CD1c-positive myeloid dendritic cell (primary cell): Measurements from ENCODE around the gene C4orf51.
A peak's percentile ranks its signal among the peaks of the same experiment; 100 is the strongest.

Experiments used
- DNase-seq: peaks from one replicate; pipeline ENCODE4 v3.0.0-alpha.2; 2016; ENCODE audit errors: extremely low spot score

The C4orf51 gene

DNA sequence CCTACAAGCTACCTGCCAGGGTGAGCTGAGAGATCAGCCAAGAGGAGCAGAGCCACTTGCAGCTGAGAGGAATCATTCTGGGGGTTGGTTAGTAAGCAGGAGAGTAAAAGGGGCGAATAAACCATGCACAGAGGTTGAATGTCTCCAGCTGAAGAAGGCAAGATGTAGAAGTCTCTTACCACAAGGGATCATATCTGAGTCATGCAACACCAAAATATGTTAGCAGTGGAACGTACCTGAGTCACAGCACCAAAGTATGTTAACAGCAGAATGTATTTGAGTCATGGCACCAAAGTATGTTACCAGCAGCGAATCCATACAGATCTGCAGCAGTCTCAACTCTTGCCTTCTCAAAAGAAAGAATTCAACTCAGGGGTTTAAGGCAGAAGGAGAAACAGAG lies 29.9 kb downstream of the C4orf51 start:
- DNase-seq: no peak

DNA sequence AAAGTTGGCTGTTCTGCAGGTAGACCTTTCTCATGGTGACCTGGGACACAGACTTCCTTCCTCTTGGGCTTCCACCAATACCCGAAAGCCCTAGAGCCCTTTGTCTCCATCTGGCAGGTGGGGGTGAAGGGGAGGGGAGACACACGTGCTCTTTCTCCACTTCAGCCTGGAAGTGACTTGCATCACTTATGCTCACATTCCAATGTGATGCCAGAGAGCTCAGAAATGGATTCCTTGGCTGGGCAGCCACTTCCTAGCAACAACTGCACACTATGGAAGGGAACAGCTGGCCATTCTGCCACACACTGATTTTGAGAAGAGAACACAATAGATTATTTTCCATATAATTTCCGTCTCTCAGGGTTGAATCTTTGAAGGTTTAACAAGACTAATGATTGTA lies 36.3 kb downstream of the C4orf51 start:
- no peak for DNase-seq

DNA sequence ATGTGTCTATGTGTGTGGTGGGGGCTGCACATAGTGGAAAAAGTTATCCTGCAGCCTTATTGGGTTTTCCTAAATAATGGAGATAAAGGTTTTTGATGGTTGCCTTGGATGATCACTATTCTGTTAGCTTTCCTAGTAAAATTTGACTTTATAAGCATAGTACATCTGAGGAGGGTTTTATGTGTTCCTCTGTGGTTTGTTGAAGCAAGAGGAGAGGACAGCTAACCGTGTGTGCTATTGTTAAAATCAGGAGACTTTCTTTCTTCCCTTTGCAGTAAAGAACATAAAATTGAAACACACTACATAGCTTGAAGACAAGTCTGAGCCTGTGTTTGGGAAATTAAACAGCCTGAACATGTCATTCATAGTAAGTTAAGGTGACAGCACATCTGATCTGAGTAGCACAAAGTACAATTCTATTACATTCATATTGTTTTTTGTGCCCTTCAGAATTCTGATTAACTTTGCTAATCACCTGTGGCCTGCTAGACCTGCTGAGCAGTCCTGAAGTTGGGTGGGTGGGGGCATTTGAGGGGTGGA lies 36.8 kb downstream of the C4orf51 start:
- DNase-seq: no peak

DNA sequence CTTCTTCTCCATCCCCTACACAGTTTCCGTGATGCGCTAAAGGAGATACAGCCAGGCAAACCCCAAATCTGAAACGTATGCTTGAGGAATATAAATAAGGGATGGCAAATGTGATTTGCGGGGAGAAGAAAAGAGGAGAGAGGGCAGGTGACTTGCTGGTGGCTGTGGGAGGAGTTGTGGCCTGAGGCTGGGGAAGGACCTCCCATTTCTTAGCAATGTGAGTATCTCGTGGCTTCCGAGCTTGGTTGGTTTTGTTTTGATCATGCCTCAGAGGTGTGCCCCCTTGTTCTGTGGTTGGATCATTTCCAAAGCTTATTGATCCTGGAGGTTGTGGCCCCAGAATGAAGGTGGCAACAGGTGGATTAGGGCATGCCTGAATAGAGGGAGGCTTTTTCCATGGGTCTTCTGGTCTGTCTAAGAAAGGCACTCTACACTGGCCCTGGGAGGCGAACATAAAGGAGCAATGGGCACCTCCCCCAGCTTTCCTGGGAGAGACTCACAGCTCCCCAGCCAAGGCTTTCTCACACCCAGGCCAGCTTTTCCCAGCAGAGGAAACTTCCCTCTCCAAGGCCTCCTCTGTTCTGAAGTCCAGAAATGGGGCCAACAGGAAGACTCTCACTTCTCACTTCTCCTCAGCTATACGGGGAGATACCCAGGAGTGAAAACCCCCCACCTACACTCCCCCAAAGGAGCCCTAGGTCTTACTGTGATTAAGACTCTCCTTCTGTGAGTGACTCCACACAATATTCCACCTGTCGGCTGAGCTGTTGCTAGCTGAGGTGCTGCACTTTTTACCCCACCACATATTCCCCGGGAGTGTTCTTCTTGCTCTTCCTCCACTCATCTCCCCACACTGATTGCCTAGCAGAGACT lies 40.0 kb downstream of the C4orf51 start:
- DNase-seq: peak; percentile 9

DNA sequence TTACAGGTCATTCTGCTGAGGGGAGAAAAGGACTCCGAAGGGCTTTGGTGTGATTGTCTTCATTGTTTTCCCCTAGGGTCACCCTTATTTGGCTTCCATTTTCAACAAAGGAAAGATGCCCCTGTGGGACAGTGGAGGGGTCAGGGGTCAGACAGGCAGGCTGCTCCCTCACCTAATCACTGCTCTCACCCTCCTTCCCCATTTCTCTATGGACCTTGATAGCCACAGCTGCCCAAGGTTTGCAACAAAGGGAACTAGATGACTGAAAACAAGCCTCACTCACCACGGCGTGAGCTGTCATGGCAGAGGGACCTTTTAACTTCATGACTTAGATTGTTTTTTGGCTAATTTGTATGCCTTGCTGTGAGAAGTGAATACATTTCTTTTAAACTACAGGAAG lies 40.7 kb downstream of the C4orf51 start:
- DNase-seq: peak; percentile 5

DNA sequence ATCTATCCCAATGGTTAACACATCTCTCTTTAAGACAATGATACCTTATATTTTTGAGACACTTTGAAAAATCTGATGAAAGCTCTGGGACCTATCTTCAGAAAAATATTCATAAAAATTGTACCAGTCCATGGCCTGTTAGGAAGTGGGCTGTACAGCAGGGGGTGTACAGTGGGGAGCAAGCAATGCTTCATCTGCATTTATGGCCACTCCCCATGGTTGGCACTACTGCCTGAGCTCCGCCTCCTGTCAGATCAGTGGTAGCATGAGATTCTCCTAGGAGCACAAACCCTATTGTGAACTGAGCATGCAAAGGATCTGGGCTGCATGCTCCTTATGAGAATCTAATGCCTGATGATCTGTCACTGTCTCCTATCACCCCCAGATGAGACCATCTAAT lies 42.6 kb downstream of the C4orf51 start:
- no peak for DNase-seq

DNA sequence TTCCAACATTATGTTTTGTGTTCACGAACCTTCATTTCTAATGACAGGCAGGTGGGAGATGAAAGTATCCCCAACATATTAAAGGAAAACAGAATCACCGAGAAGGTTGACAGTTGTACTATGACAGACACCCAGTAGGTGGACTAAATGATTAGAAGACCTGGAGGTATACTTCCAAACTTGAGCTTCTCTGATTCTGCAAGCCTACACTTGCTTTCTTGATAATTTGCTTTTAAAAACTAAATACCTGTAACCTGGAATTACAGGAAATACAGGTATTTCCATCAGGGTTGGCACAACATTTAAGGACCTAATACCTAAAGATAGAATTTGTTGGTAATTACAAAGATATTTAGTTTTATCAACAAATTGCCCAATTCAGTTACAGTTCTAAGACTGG lies 43.4 kb downstream of the C4orf51 start:
- DNase-seq: no peak

DNA sequence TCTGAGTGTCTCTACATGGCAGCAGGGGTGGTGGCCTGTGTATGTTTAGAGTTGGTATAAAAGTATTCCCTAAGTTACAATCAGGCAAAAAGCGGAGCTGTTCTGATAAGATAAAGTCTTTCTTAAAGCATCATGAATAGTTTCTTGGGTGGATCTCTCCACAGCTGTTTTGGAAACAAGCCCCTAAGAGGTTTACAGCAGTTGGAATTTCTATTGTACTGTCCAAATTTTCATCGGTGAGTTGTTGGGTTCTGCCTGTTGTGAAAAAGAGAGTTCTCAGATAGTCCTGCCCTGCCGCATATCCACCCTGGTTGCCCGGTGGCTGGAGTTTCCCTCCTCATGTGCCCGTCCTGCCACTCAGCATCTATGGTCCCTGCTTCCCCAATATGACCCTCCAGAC lies 50.1 kb downstream of the C4orf51 start:
- DNase-seq: no peak

DNA sequence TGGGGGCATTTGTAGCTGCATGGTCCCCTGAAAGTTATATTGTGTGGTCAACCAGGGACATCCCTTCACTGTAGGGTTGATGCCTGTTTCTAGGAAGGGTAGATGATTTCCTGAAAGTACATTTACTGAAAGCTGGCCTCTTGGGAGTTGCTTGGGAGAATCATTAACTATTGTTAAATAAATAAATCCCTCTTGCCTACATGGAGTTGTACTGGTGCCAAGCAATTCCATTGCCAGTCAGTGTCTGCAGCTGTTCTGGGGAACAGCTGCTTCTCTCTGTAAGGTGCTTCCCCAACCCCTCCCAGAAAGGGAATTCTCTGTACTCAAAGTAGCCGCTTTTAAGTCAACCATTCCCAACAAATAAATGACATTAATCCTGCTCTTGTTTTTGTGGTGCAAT lies 51.1 kb downstream of the C4orf51 start:
- DNase-seq: no peak

DNA sequence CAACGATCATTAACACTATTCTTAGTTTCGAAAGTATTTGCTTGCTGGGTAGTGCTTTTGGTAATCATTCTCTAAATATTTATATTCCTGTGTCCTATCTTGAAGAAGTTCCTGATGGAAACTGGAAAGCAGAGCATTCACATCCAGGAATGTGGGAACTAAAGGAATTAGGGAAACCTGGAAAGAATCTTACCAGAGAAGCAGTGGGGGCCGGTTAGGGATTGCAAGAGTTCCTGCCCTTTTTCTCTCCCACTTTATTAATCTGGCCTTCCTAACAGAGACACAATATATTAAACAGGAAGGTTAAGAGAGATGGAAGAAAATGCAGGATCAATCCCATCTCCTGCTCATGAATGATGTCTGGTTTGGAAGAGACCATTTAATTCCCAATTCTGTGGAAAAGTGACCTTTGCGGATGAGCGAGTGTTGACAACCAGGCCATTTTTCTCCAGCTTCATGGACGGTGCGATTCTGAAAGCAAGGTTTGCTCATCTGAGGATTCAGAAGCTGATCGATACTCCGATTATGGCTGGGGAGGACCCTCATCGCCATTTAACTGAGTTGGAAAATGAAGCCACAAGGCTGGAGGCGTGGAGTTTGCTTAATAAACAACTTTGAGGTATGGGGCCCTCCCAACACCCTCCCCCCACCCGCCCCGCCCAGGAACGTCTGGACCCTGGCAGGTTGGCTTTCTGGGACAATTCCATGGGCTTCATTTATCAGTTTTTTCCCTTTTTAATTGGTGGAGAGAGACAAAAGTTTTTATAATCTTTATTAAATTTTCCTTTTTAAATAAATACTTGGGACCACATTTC lies 52.3 kb downstream of the C4orf51 start:
- no peak for DNase-seq

DNA sequence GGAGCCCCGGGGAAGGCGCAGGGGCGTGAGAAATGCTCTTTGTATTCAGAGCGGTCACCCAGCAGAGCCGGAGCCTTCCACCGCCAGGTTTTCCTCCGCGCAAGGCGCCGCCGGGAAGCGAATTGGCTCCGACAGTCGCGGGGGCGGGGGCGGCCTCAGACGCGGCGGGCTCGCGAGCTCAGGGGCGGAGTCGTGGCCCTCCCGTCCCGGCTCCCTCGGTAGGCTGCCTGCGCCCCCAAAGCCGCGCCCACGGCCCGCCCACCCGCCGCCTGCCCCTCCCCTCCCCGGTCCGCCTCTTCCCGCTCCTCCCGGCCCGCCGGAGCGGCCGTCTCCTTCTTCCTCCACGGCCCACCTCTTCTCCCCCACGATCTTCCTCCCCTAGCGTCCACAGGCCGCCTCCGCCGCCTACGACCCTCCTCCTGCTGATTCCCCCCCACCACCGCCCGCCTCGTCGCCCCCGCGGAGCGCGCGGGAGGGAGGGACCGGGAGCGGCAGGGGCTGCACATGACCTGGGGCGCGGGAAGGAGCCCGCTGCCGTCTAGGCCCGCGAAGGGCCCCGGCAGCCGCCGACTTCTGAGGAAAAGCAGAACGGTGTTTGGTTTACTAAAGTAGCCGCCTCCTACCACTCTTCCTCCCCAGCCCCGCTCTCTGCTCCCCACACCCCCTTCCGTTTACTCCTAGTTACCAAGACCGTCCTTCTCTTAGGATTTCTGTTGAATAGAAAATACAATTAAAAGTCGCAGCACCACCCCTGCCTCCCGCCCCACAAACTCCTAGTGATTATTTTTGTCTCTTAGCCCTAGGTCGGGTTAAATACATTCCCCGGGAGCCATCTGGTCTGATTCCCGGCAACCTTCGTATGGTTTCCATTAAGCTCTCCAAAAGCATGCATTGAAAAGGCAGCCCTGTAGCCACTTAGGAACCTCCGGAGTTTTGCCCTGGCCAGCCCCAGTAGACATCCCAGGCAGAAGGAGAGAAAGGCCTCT lies 53.2 kb downstream of the C4orf51 start:
- peak; percentile 79 for DNase-seq

DNA sequence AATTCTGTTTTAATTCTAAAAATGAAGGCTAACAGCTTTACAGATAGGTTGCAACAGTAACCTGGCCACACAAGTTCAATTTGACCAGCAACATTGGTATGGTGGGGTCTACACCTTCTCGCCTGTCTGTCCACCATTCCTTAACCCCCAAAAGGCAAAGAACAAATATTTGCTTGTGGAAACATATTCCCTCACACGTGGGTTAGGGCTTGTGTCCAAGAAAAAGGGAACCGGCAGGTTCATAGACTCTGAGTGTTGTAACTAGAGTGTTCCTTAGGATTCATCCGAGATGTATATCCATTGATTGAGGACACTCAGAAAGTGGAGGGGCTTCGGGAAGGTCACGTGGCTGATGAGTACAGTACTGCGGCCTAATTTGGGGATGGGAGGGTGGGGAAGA lies 54.1 kb downstream of the C4orf51 start:
- no peak for DNase-seq

DNA sequence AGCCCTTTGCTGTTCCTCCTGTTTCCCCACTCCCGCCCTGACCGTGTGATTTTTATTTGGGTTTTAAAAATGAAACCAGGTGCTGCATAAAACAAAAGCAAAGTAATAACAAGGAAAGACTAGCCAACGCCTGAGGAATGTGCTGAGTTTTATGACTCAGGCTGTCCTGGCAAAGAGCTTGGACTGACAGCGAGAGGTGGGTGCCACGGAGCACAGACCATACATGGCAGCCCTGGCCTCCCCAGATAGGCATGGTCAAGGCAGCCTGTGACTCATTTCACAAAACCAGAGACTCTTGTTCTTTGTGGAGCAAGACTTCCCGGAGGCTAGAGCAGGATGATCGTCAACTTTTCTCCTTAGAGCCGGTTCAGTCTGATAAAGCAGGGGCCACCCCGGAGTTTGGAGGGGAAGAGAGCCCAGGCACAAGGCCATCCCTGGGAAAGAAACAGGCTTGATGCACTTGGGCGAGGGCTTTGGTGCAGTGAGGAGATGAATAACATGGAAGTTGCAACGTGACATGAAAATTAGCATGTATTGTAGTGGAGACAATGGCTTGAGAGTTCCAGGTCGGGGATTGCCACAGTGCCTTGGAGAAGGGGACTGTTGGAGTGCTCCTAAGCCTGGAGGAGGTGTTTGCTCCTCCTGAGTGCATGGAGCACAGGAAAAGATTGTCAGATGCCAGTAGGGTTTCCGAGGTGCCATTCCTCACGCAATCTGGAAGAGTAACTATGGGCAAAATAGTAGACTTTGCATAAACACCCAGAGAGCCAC lies 54.8 kb downstream of the C4orf51 start:
- no peak for DNase-seq

DNA sequence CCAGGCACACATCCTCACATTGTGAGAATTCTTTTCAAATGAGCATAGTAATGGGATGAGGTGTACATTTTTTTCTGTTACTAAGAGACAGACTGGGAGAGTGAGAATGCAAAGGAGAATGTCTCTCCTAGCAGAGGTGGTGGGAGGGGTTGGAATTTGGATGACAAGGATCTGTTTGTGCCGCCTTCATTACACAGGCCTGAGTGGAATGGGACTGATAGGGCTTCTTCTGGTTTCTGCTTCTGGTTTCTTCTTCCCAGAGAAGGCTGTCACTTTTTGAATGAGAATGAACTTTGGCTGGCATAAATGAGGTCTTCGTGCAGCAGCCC lies 55.4 kb downstream of the C4orf51 start:
- no peak for DNase-seq

DNA sequence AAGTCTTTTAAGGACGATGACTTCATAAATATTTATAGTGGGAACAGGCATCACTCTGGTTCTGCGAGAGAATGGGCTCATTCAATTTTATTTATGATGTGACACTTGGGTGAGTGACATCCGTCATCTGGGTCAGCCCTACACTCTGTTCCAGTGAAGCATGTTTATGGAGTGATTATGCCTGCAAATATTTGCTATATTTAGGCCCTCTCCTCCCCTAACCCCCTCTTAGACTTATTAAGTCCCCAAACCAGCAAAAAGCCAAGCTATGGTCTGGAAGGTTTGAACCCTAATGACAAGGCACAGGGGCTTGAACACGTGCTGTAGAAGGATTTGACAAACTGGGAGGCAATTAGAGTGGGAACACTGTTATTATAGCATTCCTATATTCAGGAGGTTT lies 55.9 kb downstream of the C4orf51 start:
- no peak for DNase-seq

DNA sequence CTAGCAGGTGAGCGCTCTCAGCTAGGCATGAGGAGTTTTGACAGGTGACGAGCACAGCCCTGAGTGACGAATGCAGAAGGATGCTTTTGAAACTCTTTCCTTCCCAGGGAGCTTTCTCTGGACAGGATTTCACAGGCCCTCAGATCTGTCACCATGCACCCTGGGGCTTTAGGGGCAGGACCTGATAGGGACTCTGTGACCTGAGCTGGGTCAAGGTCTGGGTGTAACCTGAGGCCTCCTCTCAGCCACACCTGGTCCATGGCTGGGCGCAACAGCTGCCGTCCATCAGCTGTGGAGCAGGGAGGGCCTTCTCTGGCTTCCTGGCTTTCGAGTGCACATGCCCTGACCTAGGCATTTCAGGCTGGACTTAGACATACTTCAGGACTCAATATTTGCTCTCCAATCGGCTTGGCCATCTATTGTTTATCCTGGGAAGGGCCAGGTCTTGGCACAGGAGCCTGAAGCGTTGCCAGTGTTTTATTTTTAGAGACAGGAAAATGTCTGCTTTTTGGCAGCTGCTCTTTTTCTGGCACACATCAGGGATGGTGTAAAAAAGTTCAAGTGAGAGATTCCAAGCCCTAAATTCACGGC lies 56.4 kb downstream of the C4orf51 start:
- no peak for DNase-seq

DNA sequence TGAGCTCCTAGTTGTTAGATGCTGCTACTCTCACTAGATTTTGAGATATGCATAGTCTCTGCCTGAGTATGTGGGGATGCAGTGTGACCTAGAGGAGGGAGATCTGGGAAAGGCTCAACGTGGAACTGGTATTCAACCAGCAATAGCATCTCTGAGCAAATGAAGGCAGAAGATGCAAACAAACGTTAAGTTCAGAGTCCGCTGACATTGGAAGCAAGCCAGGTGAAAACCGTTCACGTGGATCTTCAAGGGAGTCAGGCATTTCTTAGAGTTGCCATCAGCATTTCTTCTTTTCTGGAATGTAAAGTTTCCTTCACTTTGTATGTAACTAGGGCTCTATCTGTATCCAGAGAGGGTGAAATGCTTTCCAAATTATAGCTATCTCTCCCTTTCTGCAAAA lies 59.9 kb downstream of the C4orf51 start:
- no peak for DNase-seq

DNA sequence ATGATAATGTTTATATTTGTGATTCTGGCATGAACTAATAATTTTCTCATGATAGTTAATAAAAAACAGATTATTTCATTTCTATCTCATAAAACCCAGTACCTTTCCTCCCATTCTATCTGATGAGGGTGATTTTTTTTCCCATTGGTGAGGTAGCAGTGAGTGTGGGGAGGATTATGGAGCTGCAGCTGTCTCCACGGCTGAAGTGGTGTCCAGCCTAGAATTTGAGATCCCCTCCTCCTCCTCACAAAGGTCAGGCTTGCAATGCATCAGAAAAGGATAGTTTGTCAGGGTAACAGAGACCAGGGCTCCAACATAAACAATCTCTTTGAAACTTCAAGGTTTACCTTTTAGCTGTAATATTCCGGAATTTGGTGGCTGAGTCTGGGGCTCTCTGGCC lies 60.9 kb downstream of the C4orf51 start:
- DNase-seq: no peak

DNA sequence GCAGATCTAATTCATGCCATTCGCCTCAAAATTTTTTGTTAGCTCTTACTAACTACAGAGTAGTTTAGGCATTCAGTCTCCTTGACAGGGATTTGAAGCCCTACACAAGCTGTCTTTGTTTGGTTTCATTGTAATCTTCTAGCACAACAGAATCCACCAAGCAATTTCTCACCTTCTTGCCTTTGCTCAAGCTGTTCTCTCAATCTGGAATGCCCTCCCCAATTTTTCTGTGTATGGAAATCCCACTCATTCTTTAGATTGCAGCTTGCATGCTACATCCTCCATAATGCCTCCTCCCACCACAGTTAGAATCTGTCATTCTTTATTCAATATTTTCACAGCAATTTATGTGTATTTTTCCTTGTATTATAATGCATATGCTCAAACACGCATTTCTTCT lies 63.7 kb downstream of the C4orf51 start:
- DNase-seq: no peak

DNA sequence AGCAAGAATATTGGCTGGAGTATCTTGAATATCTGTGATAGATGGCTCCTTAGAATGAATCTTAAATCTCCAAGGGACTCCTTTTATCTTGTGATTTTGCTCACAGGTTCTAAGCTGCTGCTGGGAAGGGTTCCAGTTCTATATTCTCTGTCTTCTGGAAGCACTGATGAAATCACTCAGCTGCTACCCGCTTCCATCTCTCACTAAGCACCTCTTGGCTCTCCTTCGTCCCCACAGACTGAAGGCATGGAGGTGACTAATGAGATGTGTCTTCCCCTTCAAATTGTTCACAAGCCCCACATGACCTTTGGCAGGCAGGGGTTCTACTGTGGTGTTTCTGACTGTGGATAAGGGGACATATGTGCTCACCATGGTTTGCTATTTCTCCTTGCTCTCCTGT lies 75.9 kb downstream of the C4orf51 start:
- no peak for DNase-seq

DNA sequence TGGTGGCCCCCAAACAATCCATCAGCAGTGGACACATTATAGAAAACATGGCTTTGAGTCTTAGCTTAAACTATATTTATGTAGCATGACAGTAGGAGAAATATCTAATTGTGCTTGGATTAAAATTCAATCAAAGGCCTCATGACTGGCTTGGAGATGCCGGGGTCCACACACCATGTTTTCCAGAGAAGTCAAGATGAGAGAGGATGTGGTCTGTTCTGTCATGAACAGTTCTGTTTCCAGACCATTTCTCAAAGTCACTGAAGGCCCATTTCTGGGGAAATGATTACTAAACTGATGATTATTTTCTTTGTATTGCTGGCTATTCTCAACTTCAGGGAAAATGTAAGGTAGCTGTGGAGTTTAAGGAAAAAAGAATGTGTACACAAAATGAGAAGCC lies 76.3 kb downstream of the C4orf51 start:
- DNase-seq: no peak
